Measurements from ENCODE around the gene SRP9.

SRP9 gene

DNA sequence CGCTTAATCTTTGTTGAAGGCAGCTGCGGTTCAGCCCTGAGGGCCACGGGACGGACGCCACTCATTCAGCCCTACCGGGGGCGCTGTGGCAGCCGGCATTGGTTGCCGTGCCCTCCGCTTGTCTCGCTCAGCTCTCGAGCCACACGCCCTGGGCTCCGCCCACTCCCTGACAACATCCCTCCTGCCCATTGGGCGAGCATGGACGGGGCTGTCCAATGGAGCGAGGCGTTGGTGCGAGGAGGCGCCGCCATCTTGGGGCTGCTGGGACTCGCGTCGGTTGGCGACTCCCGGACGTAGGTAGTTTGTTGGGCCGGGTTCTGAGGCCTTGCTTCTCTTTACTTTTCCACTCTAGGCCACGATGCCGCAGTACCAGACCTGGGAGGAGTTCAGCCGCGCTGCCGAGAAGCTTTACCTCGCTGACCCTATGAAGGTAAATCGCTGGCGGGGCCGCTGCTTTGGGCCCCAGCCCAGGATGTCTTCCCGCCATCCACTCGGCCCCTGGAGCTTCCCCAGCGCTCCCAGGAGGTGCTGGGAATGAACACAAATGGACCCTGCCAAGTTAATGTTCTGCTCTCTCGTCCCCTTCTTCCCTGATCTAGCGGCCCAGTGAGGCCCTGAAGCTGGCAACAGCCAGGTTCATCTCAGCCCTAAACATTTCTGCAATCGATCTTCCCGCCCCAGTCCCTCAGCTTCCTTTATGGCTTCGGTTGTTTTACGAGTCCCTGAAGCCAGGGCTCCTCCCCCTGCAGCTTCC, at the start of gene SRP9:
Gene SRP9, plus strand, starts transcription at position 244 of the 754 bp plus-strand sequence. Its CDS starts 115 bp downstream, at position 359.
- in situ Hi-C loops (cut with HindIII; ENCODE audit: low sequenced_read_pairs), result loop anchor here (5.0 to 25.0 kb wide), 2 partner anchors 210 to 225 kb away; partner anchors contain the start of gene SDE2

DNA sequence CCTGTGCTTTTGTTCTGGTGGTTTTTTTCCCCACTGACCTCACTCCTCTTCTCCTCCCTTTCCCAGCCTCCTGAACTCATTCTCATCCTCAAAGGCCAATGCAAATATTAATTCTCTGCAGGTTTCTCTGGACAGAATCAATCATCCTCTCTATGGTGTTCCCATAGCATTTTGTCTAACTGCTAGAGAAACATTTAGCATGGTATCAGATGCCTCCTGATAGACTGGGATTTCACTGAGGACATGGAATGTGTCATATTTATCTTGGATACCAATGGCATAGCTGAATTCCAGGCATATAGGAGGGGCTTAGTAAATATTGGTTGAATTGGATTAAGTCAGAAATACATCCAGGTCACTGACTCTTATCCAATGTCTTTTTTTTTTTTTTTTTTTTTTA, 46.1 kb upstream of the SRP9 start:
- in situ Hi-C loops (cut with HindIII; ENCODE audit: low sequenced_read_pairs), result no loop called here

DNA sequence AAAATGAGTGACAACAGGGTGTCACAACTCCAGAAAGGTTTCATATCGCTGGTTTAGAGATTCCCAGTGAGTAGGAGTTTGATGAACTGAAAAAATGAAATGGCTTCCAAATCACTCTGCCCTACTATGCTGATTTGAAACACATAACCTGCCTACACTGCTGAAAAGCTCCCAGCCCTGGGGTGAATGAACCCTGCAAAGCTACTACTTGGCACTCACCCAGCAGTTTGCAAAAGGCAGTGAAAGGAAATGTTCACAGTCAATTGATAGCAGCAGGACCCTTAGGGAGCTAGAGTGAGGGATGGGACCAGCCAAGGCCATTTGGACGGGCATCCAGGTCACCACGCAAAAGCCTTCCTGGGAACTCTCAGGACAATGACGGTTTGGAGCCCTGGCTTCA, 44.4 kb upstream of the SRP9 start:
- in situ Hi-C loops (cut with HindIII; ENCODE audit: low sequenced_read_pairs), result no loop called here

- in situ Hi-C loops (cut with HindIII; ENCODE audit: low sequenced_read_pairs), result no loop called here
Measured at GRCh38 chr1:225735252-225736149, 42.1 kb upstream of the SRP9 start.

- in situ Hi-C loops (cut with HindIII; ENCODE audit: low sequenced_read_pairs), result no loop called here
Measured at GRCh38 chr1:225736437-225737098, 41.1 kb upstream of the SRP9 start.

DNA sequence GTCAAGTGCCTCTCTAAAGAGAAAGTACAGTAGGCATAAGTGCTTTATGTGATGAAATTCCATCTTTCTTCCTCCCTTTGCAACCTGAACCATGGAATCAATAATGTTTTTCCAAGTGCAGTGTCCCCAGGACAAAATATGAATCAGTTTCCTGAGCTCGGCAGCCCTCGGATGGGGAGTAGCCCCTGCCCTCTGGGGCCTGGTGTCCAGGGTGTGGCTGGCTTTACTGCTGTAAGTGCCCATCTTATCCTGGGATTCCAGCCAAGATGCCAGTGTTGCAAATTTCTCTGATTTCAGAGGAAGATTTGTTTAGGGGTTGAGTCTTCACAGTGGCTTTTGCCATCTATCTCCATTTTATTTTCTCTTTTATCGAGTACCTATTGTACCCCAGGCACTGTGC, 40.5 kb upstream of the SRP9 start:
- in situ Hi-C loops (cut with HindIII; ENCODE audit: low sequenced_read_pairs), result no loop called here

- in situ Hi-C loops (cut with HindIII; ENCODE audit: low sequenced_read_pairs), result no loop called here
Measured at GRCh38 chr1:225737866-225738265, 39.8 kb upstream of the SRP9 start.

DNA sequence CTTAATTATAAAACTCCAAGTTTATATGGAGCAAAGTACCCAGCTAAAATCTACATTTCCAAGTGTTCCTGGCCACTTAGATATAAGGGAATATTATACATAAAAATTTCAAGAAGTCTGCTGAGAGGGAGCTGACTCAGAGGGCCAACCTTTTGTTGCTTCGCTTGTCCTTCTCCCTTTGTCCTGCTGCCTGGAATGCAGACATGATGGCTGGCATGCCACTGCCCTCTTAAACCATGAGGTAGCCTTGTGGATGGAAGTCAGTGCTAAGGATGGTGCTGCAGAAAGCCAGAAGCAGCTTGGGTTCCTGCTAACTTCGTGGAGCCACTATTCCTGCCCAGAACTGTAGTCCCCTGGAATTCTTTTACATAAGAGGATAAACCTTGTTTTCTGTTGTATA, 38.9 kb upstream of the SRP9 start:
- in situ Hi-C loops (cut with HindIII; ENCODE audit: low sequenced_read_pairs), result no loop called here

DNA sequence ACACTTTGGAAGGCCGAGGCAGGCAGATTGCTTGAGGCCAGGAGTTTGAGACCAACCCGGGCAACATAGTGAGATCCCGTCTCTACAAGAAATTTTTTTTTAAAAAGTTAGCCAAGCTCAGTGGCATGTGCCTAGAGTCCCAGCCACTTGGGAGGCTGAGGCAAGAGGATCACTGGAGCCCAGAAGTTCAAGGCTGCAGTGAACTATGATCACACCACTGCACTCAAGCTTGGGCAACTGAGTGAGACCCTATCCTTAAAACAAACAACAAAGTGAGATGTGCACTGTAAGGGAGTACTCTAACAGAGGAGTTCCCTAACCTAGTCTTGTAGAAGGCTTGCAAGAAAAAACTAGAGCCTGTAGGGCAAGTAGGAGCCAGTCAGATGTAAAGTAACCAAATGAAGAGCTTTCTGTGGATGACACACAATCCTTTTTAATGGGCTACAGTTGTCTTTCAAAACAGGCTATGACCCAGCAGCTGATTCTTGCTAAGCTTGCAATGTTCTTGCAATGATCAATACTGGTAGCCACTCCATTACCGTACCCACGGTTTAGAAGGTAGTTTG, 38.0 kb upstream of the SRP9 start:
- in situ Hi-C loops (cut with HindIII; ENCODE audit: low sequenced_read_pairs), result no loop called here

GRCh38 chr1:225744745-225745144, 32.9 kb upstream of the SRP9 start:
- in situ Hi-C loops (cut with HindIII; ENCODE audit: low sequenced_read_pairs), result no loop called here

DNA sequence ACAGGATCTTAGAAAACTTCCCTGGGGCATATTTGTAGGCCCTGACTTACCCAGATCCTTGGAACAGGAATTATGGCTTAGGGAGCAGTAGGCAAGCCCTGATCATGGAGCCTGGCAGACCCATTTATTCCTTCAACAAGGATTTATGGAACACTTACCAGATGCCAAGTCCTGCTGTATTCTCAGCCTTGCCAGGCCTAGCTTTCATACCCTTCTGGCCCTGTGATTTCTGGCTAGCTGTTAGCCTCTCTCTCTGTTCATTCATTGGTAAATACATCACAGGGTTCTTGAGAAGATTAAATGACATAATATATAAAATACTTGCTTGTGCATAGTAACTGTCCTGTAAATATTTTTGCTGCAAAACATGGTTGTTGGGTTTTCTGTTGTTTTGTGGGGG, 32.4 kb upstream of the SRP9 start:
- in situ Hi-C loops (cut with HindIII; ENCODE audit: low sequenced_read_pairs), result no loop called here

DNA sequence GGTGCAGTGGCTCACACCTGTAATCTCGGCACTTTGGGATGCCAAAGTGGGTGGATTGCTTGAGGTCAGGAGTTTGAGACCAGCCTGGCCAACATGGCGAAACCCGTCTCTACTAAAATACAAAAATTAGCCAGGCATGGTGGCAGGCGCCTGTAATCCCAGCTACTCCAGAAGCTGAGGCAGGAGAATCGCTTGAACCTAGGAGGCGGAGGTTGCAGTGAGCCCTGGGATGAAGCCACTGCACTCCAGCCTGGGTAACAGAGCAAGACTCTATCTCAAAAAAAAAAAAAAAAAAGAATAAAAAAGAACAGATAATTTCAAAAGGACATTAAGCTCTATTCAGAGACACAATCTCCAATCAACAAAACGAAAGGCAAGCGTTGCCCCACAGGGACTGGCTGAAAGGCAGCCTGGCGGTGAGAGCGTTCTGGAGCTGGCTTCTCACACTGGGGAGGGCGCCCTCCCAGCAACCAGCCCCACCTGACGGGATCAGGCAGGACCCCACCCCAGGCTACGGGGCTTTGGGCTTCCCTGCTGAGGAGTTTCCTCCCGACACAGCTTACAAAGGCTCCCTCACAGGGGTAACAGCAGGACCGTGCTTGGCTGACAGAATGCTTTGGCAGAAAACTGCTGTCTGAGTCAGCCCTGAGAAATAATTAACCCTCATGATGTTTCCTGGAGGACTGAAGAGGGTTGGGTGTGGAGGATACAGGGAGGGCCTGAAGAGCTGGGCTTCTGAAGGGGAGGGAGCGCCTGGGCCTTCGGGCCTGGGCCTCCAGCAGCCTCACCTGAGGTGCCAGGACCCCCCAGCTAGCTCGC, 31.1 kb upstream of the SRP9 start:
- in situ Hi-C loops (cut with HindIII; ENCODE audit: low sequenced_read_pairs), result no loop called here

DNA sequence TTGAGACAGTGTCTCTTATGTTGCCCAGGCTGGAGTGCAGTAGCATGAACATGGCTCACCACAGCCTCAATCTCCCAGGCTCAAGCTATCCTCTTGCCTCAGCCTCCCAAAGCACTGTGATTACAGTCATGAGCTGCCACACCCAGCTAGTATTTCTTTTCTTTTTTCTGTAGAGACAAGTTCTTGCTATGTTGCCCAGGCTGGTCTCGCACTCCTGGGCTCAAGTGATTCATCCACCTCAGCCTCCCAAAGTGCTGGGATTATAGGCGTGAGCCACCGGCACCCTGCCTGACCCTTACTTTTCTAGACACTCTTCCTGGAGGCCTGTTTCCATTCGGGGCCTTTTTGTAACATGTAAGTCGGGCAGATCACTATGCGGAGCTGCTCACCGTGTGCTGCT, 30.1 kb upstream of the SRP9 start:
- in situ Hi-C loops (cut with HindIII; ENCODE audit: low sequenced_read_pairs), result no loop called here

GRCh38 chr1:225748529-225748928, 29.1 kb upstream of the SRP9 start:
- in situ Hi-C loops (cut with HindIII; ENCODE audit: low sequenced_read_pairs), result no loop called here

GRCh38 chr1:225749706-225750105, 27.9 kb upstream of the SRP9 start:
- in situ Hi-C loops (cut with HindIII; ENCODE audit: low sequenced_read_pairs), result no loop called here

DNA sequence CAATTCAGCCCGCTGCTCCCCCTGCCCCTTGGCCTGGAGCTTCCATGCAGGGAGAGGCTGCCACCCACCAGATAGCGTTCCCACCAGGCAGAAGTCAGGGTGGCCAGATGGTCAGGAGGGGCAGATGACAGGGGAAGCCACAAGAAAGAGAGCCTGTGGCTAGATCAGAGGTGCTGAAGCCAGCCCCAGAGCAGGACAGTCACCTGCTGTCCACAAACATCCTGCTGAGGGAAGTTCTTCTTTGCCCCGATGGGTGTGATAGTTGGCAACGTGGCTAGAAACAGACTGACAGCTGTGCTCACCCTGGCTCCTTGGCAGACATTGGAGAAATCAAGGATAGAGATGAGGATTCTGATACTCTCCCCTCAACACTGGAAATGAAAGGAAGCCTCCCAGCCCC, 27.2 kb upstream of the SRP9 start:
- in situ Hi-C loops (cut with HindIII; ENCODE audit: low sequenced_read_pairs), result no loop called here

DNA sequence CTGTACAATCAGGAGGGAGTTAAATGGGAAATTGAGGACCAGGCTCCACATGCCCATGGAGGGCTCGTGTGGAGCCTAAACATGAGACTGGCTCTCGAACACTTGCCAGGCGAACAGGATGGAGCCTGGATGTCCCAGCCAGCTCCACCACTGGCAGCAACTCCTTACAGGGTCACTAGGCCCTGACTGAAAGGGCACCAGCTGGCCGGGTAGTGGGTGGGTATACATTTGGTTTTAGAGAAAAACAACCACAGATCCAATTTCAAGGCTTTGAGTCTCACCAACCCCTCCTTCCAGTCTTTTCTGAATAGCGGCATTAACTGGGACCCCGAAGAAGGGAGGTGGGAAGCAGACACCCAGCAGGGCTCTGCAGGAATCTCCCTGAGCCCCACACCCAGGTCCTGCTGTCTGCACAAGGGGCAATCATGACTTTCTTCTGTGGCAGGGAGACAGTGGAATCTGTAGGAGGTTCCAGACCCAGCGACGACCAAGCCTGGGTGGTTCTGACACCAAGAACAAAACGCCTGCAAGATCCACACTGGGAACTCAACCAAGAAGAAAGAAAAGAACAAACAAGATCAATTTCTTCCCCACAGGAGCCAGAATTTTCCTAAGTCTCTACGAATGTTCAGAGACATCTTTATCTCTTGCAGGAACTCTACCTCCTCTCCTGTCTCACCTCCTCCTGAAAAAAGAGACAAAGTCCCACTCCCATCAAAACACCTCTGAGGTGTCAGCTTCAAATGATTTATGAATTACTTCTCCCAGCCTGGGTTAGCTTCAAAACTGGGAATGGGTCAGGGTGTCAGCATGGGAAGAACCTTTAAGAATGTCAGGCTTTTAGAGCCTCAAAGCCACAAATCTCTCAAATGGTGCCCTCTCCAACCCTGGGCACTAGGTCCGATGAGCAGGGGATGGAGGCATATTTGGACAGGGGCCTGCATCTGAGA, 26.5 kb upstream of the SRP9 start:
- in situ Hi-C loops (cut with HindIII; ENCODE audit: low sequenced_read_pairs), result no loop called here

GRCh38 chr1:225752245-225752644, 25.4 kb upstream of the SRP9 start:
- in situ Hi-C loops (cut with HindIII; ENCODE audit: low sequenced_read_pairs), result no loop called here

GRCh38 chr1:225754940-225755641, 22.5 kb upstream of the SRP9 start:
- in situ Hi-C loops (cut with HindIII; ENCODE audit: low sequenced_read_pairs), result no loop called here

All from endothelial cell of hepatic sinusoid (primary cell).